IMR-90 (cell line): ENCODE results near the gene IGF1R. TPM values are rescaled to one million over a fixed set of nuclear protein-coding genes. Genes with fewer than 3 reads are reported as not detected.

Experiments used
- ATAC-seq: fragments of 200-7000 bp; cut with Tn5 transposase; 2 replicates; pipeline ENCODE4 v1.9.1; 2020; ENCODE audit warnings: low read depth, mild to moderate bottlenecking, moderate library complexity
- BruUV-seq: library from RNA; stranded (reverse); fragments of 400-500 nt; replicated peaks from 2 replicates; lab custom pipeline; 2021; lab: Mats Ljungman, UMichigan
- CTCF ChIA-PET: fragments of 300-600 bp; formaldehyde crosslinking; extraction: SDS; loops from one replicate; lab custom pipeline; 2021; ENCODE audit warnings: antibody characterized with exemption; lab: Yijun Ruan, JAX
- POLR2A ChIA-PET: fragments of 300-600 bp; sonication (Branson Sonifier 250); formaldehyde crosslinking; loops from one replicate; lab custom pipeline; 2022; ENCODE audit warnings: antibody characterized with exemption; ENCODE audit not compliant: unreplicated experiment; lab: Charles Lee
- DNase-seq: peaks from one replicate; pipeline ENCODE4 v3.0.0; 2013
- H2AFZ ChIP-seq: replicated peaks from 2 replicates; pipeline ENCODE3; 2013; ENCODE audit warnings: low read length, mild to moderate bottlenecking; ENCODE audit not compliant: poor library complexity
- H2AK5ac ChIP-seq: 2 replicates; pipeline ENCODE4 v1.6.1; 2013; ENCODE audit warnings: low read depth, low read length, inconsistent platforms
- H2AK9ac ChIP-seq: replicated peaks from 2 replicates; pipeline ENCODE3; 2013; ENCODE audit warnings: mild to moderate bottlenecking, low read depth, low read length, moderate library complexity; ENCODE audit not compliant: poor library complexity
- H2BK120ac ChIP-seq: 2 replicates; pipeline ENCODE4 v1.6.1; 2013; ENCODE audit warnings: low read depth, low read length, inconsistent platforms
- H2BK15ac ChIP-seq: 3 replicates; pipeline ENCODE4 v1.6.1; 2013; ENCODE audit warnings: low read depth, low read length, inconsistent platforms
- H2BK20ac ChIP-seq: 2 replicates; pipeline ENCODE4 v1.6.1; 2013; ENCODE audit warnings: low read depth, mild to moderate bottlenecking, inconsistent platforms, low read length, moderate library complexity
- H2BK5ac ChIP-seq: 2 replicates; pipeline ENCODE4 v1.6.1; 2013; ENCODE audit warnings: mild to moderate bottlenecking, low read depth, low read length, inconsistent platforms; ENCODE audit not compliant: poor library complexity, severe bottlenecking
- H3K14ac ChIP-seq: replicated peaks from 2 replicates; pipeline ENCODE4 v1.6.1; 2013; ENCODE audit warnings: low read depth, low read length, inconsistent platforms
- H3K18ac ChIP-seq: 2 replicates; pipeline ENCODE4 v1.6.1; 2013; ENCODE audit warnings: low read depth, low read length, control low read depth
- H3K23ac ChIP-seq: 2 replicates; pipeline ENCODE4 v1.6.1; 2013; ENCODE audit warnings: low read depth, low read length, inconsistent platforms
- H3K27ac ChIP-seq: 2 replicates; pipeline ENCODE4 v1.5.1; 2013; ENCODE audit warnings: mild to moderate bottlenecking, control low read depth, low read length; ENCODE audit not compliant: insufficient read depth
- H3K27me3 ChIP-seq: 2 replicates; pipeline ENCODE4 v1.6.1; 2013; ENCODE audit warnings: low read length; ENCODE audit not compliant: control insufficient read depth, insufficient read depth
- H3K36me3 ChIP-seq: 2 replicates; pipeline ENCODE4 v1.6.1; 2013; ENCODE audit warnings: low read length, mixed read lengths; ENCODE audit not compliant: control insufficient read depth, insufficient read depth
- H3K4ac ChIP-seq: 2 replicates; pipeline ENCODE4 v1.6.1; 2013; ENCODE audit warnings: low read depth, low read length, inconsistent platforms
- H3K4me1 ChIP-seq: 2 replicates; pipeline ENCODE4 v1.6.1; 2013; ENCODE audit warnings: low read length, mixed read lengths; ENCODE audit not compliant: control insufficient read depth, insufficient read depth
- H3K4me2 ChIP-seq: 2 replicates; pipeline ENCODE4 v1.6.1; 2013; ENCODE audit warnings: low read depth, mild to moderate bottlenecking, control low read depth, low read length, moderate library complexity
- H3K4me3 ChIP-seq: 2 replicates; pipeline ENCODE4 v1.5.1; 2013; ENCODE audit warnings: low read depth, mild to moderate bottlenecking, control low read depth, low read length, moderate library complexity; ENCODE audit not compliant: insufficient read depth
- H3K56ac ChIP-seq: 2 replicates; pipeline ENCODE4 v1.6.1; 2013; ENCODE audit warnings: low read length, inconsistent platforms; ENCODE audit not compliant: insufficient read depth; ENCODE audit errors: extremely low read depth
- H3K79me1 ChIP-seq, 2 experiments: 2 replicates each; pipeline ENCODE4 v1.6.1; 2013; ENCODE audit warnings: low read length in 2 of 2, inconsistent platforms in 1 of 2, low read depth in 1 of 2
- H3K9ac ChIP-seq: 2 replicates; pipeline ENCODE4 v1.6.1; 2013; ENCODE audit warnings: low read depth, low read length, control low read depth
- H3K9me1 ChIP-seq: 2 replicates; pipeline ENCODE4 v1.6.1; 2013; ENCODE audit warnings: low read length, inconsistent platforms; ENCODE audit not compliant: insufficient read depth
- H3K9me3 ChIP-seq: 2 replicates; pipeline ENCODE4 v1.6.1; 2013; ENCODE audit warnings: low read length; ENCODE audit not compliant: control insufficient read depth, insufficient read depth
- H4K20me1 ChIP-seq: 2 replicates; pipeline ENCODE4 v1.6.1; 2013; ENCODE audit warnings: low read length, inconsistent platforms; ENCODE audit not compliant: insufficient read depth
- H4K5ac ChIP-seq: 2 replicates; pipeline ENCODE4 v1.6.1; 2013; ENCODE audit warnings: mild to moderate bottlenecking, low read depth, low read length, control low read depth
- H4K8ac ChIP-seq, 2 experiments: 2 replicates each; pipeline ENCODE4 v1.6.1; 2013; ENCODE audit warnings: low read depth in 2 of 2, low read length in 2 of 2, control low read depth in 1 of 2, inconsistent platforms in 1 of 2
- H4K91ac ChIP-seq: 2 replicates; pipeline ENCODE4 v1.6.1; 2013; ENCODE audit warnings: low read depth, low read length, inconsistent platforms; ENCODE audit not compliant: insufficient read depth
- BHLHE40 ChIP-seq: fragments of 150-350 bp; IDR thresholded peaks from 2 replicates; pipeline ENCODE4 v1.6.1; 2016; ENCODE audit warnings: mild to moderate bottlenecking, low read depth, low read length
- CEBPB ChIP-seq: IDR thresholded peaks from 2 replicates; pipeline ENCODE4 v1.6.1; 2012; ENCODE audit warnings: low read depth, low read length, improper control_type of control experiment
- CHD1 ChIP-seq: IDR thresholded peaks from 2 replicates; pipeline ENCODE4 v1.6.1; 2012; ENCODE audit warnings: low read depth, low read length, improper control_type of control experiment
- CTCF ChIP-seq: conservative IDR thresholded peaks from 2 replicates; pipeline ENCODE4 v1.5.1; 2012; ENCODE audit warnings: mild to moderate bottlenecking, low read depth, low read length, improper control_type of control experiment
- FOS ChIP-seq: fragments of 150-350 bp; IDR thresholded peaks from 2 replicates; pipeline ENCODE4 v1.6.1; 2016; ENCODE audit warnings: low read depth, low read length
- MAFK ChIP-seq: IDR thresholded peaks from 2 replicates; pipeline ENCODE4 v1.6.1; 2012; ENCODE audit warnings: low read depth, low read length, improper control_type of control experiment
- MAZ ChIP-seq: IDR thresholded peaks from 2 replicates; pipeline ENCODE4 v1.6.1; 2012; ENCODE audit warnings: low read depth, mild to moderate bottlenecking, low read length, improper control_type of control experiment, moderate library complexity, borderline replicate concordance
- MXI1 ChIP-seq: IDR thresholded peaks from 2 replicates; pipeline ENCODE4 v1.6.1; 2012; ENCODE audit warnings: low read depth, mild to moderate bottlenecking, low read length, moderate library complexity, borderline replicate concordance
- NFE2L2 ChIP-seq: fragments of 150-350 bp; IDR thresholded peaks from 2 replicates; pipeline ENCODE4 v1.6.1; 2016; ENCODE audit warnings: low read depth, mild to moderate bottlenecking, low read length
- POLR2A ChIP-seq: IDR thresholded peaks from 2 replicates; pipeline ENCODE4 v1.6.1; 2012; ENCODE audit warnings: mild to moderate bottlenecking, low read depth, low read length
- RAD21 ChIP-seq: IDR thresholded peaks from 2 replicates; pipeline ENCODE4 v1.6.1; 2012; ENCODE audit warnings: low read length, improper control_type of control experiment
- RCOR1 ChIP-seq: IDR thresholded peaks from 2 replicates; pipeline ENCODE4 v1.6.1; 2012; ENCODE audit warnings: mild to moderate bottlenecking, low read length, improper control_type of control experiment; ENCODE audit not compliant: insufficient replicate concordance
- RFX5 ChIP-seq: IDR thresholded peaks from 2 replicates; pipeline ENCODE4 v1.8.0; 2012; ENCODE audit warnings: low read depth, mild to moderate bottlenecking, low read length, moderate library complexity
- SMC3 ChIP-seq: fragments of 150-350 bp; IDR thresholded peaks from 2 replicates; pipeline ENCODE4 v1.6.1; 2016; ENCODE audit warnings: low read depth, mild to moderate bottlenecking, antibody characterized with exemption, low read length, moderate library complexity
- USF2 ChIP-seq: fragments of 150-350 bp; IDR thresholded peaks from 2 replicates; pipeline ENCODE4 v1.6.1; 2017; ENCODE audit warnings: mild to moderate bottlenecking, antibody characterized with exemption, low read length, low read depth
- WGBS, 2 experiments: methylation state at CpG; one replicate each; pipeline versions ENCODE4 v1.1.5 to v1.1.7; 2013; ENCODE audit warnings: missing lambda C conversion rate in 2 of 2; ENCODE audit not compliant: insufficient read length in 1 of 2; ENCODE audit errors: extremely low coverage in 2 of 2; 5-methylcytosine and 5-hydroxymethylcytosine counted together
- dilution Hi-C: fragments of 300-500 bp; cut with HindIII; formaldehyde crosslinking; loops from one replicate; pipeline ENCODE4 v1.14.3; 2018; ENCODE audit warnings: low sequenced_read_pairs; ENCODE audit not compliant: unreplicated experiment
- in situ Hi-C: fragments of 300-500 bp; cut with MboI; formaldehyde crosslinking; loops from 3 replicates; pipeline ENCODE4 v1.14.3; 2019; ENCODE audit warnings: low sequenced_read_pairs, inconsistent platforms, mixed read lengths
- intact Hi-C: fragments of 100-400 bp; cut with micrococcal nuclease; formaldehyde crosslinking; loops from 2 replicates; pipeline ENCODE4 v1.10.0; 2022
- polyA plus RNA-seq, 3 experiments: library from polyadenylated mRNA; depleted of rRNA; stranded (reverse); fragments of >200 nt; gene quantifications; 2 replicates each; pipeline ENCODE4 v1.2.3, GENCODE V29; 2012; ENCODE audit warnings: low replicate concordance in 1 of 3
- total RNA-seq: library from RNA; depleted of rRNA; stranded (reverse); fragments of >200 nt; gene quantifications from 2 replicates; pipeline ENCODE4 v1.2.3, GENCODE V29; 2012
- TF ChIP-seq, protein P1 (sequence below): fragments of 150-350 bp; IDR thresholded peaks from 2 replicates; pipeline ENCODE4 v1.6.1; 2016; ENCODE audit warnings: low read depth, mild to moderate bottlenecking, low read length, moderate library complexity, borderline replicate concordance

Gene IGF1R
- total and polyA plus RNA-seq, 2 of the 4 experiments (the other 2 are of a cell fraction): 24.0 to 24.9 TPM

GRCh38 chr15:98745179-98745578 is 96.8 kb downstream of the IGF1R start:
- POLR2A ChIA-PET: no interaction called here
- no peak overlapping the region for H3K4me2 ChIP-seq

More at GRCh38 chr15:98745179-98745578, 96.8 kb downstream of the IGF1R start:
- in situ Hi-C loops (no loop called here), dilution Hi-C loops (no loop called here), intact Hi-C loops (no loop called here)
- H2AK5ac ChIP-seq: no peak overlapping the region
- no peak overlapping the region for H4K8ac ChIP-seq
- ATAC-seq (no peak), DNase-seq (no peak)
- no peak for TF ChIP-seq USF2
- no peak for TF ChIP-seq BHLHE40
- TF ChIP-seq MXI1: no peak
- TF ChIP-seq RAD21: no peak
- no peak for TF ChIP-seq POLR2A
- TF ChIP-seq RCOR1: no peak
- no peak for TF ChIP-seq MAFK
- TF ChIP-seq, protein P1, sequence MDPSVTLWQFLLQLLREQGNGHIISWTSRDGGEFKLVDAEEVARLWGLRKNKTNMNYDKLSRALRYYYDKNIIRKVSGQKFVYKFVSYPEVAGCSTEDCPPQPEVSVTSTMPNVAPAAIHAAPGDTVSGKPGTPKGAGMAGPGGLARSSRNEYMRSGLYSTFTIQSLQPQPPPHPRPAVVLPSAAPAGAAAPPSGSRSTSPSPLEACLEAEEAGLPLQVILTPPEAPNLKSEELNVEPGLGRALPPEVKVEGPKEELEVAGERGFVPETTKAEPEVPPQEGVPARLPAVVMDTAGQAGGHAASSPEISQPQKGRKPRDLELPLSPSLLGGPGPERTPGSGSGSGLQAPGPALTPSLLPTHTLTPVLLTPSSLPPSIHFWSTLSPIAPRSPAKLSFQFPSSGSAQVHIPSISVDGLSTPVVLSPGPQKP: no peak
- TF ChIP-seq FOS: no peak
- no peak for TF ChIP-seq CHD1
- no peak for TF ChIP-seq CTCF
- no peak for TF ChIP-seq NFE2L2
- TF ChIP-seq CEBPB: no peak
- no peak for TF ChIP-seq SMC3
- TF ChIP-seq RFX5: no peak
- TF ChIP-seq MAZ: no peak
- BruUV-seq: no TSS peak
- H3K56ac ChIP-seq: no peak overlapping the region
- no peak overlapping the region for H4K91ac ChIP-seq
- peaks cover 29% of the 10 kb centered on the region for H3K9me1 ChIP-seq
- H3K23ac ChIP-seq: no peak overlapping the region
- no peaks in the 10 kb centered on the region for H3K9me3 ChIP-seq
- WGBS, 2 experiments: no CpG with 5 or more reads among the region's 3 CpGs
- no peak overlapping the region for H2AFZ ChIP-seq
- H4K5ac ChIP-seq: no peak overlapping the region
- no peaks in the 10 kb centered on the region for H3K36me3 ChIP-seq
- no peak overlapping the region for H3K4ac ChIP-seq
- H3K4me3 ChIP-seq: no peak overlapping the region
- H3K4me1 ChIP-seq: peaks cover 15% of the 10 kb centered on the region
- H2AK9ac ChIP-seq: no peak overlapping the region
- H3K18ac ChIP-seq: no peak overlapping the region
- H4K20me1 ChIP-seq: peaks cover 93% of the 10 kb centered on the region
- no peak overlapping the region for H3K27ac ChIP-seq
- no peak overlapping the region for H2BK15ac ChIP-seq
- CTCF ChIA-PET: no interaction called here
- no peaks in the 10 kb centered on the region for H3K27me3 ChIP-seq
- H3K79me1 ChIP-seq: peaks cover 30 to 88% of the 10 kb centered on the region in 2 experiments
- H3K14ac ChIP-seq: no peak overlapping the region
- no peak overlapping the region for H2BK120ac ChIP-seq
- H2BK20ac ChIP-seq: no peak overlapping the region
- no peak overlapping the region for H2BK5ac ChIP-seq
- H3K9ac ChIP-seq: no peak overlapping the region
